GM04503 (cell line): Measurements from ENCODE around the gene LRFN5.
"Not testable (repeated sequence)": the region's sequence is repeated elsewhere in the genome, so short reads cannot be mapped to it uniquely, and the experiment has no call there.

Experiments used
- DNase-seq: peaks from one replicate; pipeline ENCODE4 v3.0.0-alpha.2; 2012; ENCODE audit warnings: low read depth

LRFN5 gene

GRCh38 chr14:41606532-41607303 lies at the start of gene LRFN5:
TSS of gene LRFN5 (plus strand) at chr14:41606876.
- DNase-seq: no peak

- DNase-seq: no peak
Observed at GRCh38 chr14:41558490-41558889, 48.2 kb upstream of the LRFN5 start.

GRCh38 chr14:41566864-41567263 lies 39.8 kb upstream of the LRFN5 start:
- DNase-seq: not testable (repeated sequence)

GRCh38 chr14:41568979-41569378 lies 37.7 kb upstream of the LRFN5 start:
- no peak for DNase-seq

GRCh38 chr14:41570415-41571155 lies 36.1 kb upstream of the LRFN5 start:
- no peak for DNase-seq

- DNase-seq: no peak
Observed at GRCh38 chr14:41586237-41586636, 20.4 kb upstream of the LRFN5 start.

- DNase-seq: no peak
Observed at GRCh38 chr14:41597647-41598046, 9.0 kb upstream of the LRFN5 start.

GRCh38 chr14:41599805-41600385 lies 6.8 kb upstream of the LRFN5 start:
- not testable (repeated sequence) for DNase-seq

- DNase-seq: no peak
Observed at GRCh38 chr14:41604721-41605531, 1.8 kb upstream of the LRFN5 start.

- DNase-seq: no peak
Observed at GRCh38 chr14:41605550-41606281, 960 bp upstream of the LRFN5 start.

GRCh38 chr14:41606282-41606531 lies 469 bp upstream of the LRFN5 start:
- no peak for DNase-seq

- DNase-seq: no peak
Observed at GRCh38 chr14:41607304-41607775, 664 bp downstream of the LRFN5 start.

- DNase-seq: no peak
Observed at GRCh38 chr14:41607966-41608663, 1.4 kb downstream of the LRFN5 start.

- no peak for DNase-seq
Observed at GRCh38 chr14:41608681-41609390, 2.2 kb downstream of the LRFN5 start.

GRCh38 chr14:41609704-41610183 lies 3.1 kb downstream of the LRFN5 start:
- no peak for DNase-seq

GRCh38 chr14:41615011-41615595 lies 8.4 kb downstream of the LRFN5 start:
- DNase-seq: no peak

- DNase-seq: no peak
Observed at GRCh38 chr14:41623736-41624135, 17.1 kb downstream of the LRFN5 start.

GRCh38 chr14:41629876-41630275 lies 23.2 kb downstream of the LRFN5 start:
- DNase-seq: no peak

GRCh38 chr14:41634286-41634685 lies 27.6 kb downstream of the LRFN5 start:
- no peak for DNase-seq
